Fibroblast of lung (primary cell): ENCODE measurements around the gene SLC39A7. TPM values are rescaled to one million over a fixed set of nuclear protein-coding genes. Genes with fewer than 3 reads are reported as not detected.

Experiments used
- DNase-seq, 2 donors: peaks; one replicate each; pipeline versions ENCODE4 v3.0.0 to v3.0.0-alpha.2; 2010; ENCODE audit warnings: low read depth in 2 of 2
- H2AFZ ChIP-seq: 2 replicates; pipeline ENCODE4 v1.5.1; 2012; ENCODE audit warnings: low read length, control low read depth, inconsistent platforms
- H3K27ac ChIP-seq: 2 replicates; pipeline ENCODE4 v1.5.1; 2011; ENCODE audit warnings: low read length, control low read depth; ENCODE audit not compliant: insufficient read depth
- H3K27me3 ChIP-seq: 2 replicates; pipeline ENCODE4 v1.5.1; 2011; ENCODE audit warnings: mild to moderate bottlenecking, low read length; ENCODE audit not compliant: control insufficient read depth, insufficient read depth
- H3K36me3 ChIP-seq: 2 replicates; pipeline ENCODE4 v1.5.1; 2011; ENCODE audit warnings: low read length; ENCODE audit not compliant: control insufficient read depth, insufficient read depth
- H3K4me1 ChIP-seq: 2 replicates; pipeline ENCODE4 v1.5.1; 2011; ENCODE audit warnings: low read length; ENCODE audit not compliant: control insufficient read depth, insufficient read depth; ENCODE audit errors: extremely low read depth
- H3K4me2 ChIP-seq: 2 replicates; pipeline ENCODE4 v1.5.1; 2011; ENCODE audit warnings: low read length, control low read depth; ENCODE audit not compliant: insufficient read depth; ENCODE audit errors: extremely low read depth
- H3K4me3 ChIP-seq, 4 experiments: fragments of 200-600 bp in 1 of 4; sonication (generic) in 1 of 4; replicated peaks in 1 of 4; 2 replicates each; pipeline ENCODE4 v1.5.1; 2011 to 2016; ENCODE audit warnings: low read length in 4 of 4, low read depth in 3 of 4, mild to moderate bottlenecking in 3 of 4, control low read depth in 2 of 4, inconsistent platforms in 1 of 4, mixed read lengths in 1 of 4; ENCODE audit not compliant: insufficient read depth in 1 of 4; ENCODE audit errors: control extremely low read depth in 1 of 4
- H3K79me2 ChIP-seq: 2 replicates; pipeline ENCODE4 v1.5.1; 2012; ENCODE audit warnings: mild to moderate bottlenecking, low read length, inconsistent platforms; ENCODE audit not compliant: control insufficient read depth, insufficient read depth
- H3K9ac ChIP-seq: 2 replicates; pipeline ENCODE4 v1.5.1; 2011; ENCODE audit warnings: mild to moderate bottlenecking, low read length, control low read depth; ENCODE audit not compliant: insufficient read depth
- H3K9me3 ChIP-seq: 2 replicates; pipeline ENCODE4 v1.5.1; 2012; ENCODE audit warnings: low read depth, low read length; ENCODE audit not compliant: control insufficient read depth, insufficient read depth
- H4K20me1 ChIP-seq: 2 replicates; pipeline ENCODE4 v1.5.1; 2011; ENCODE audit warnings: low read length; ENCODE audit not compliant: control insufficient read depth, insufficient read depth; ENCODE audit errors: extremely low read depth
- EZH2 ChIP-seq: IDR thresholded peaks from 2 replicates; pipeline ENCODE4 v1.5.1; 2012; ENCODE audit warnings: low read length, control low read depth, mild to moderate bottlenecking; ENCODE audit errors: missing control alignments
- polyA plus RNA-seq, 2 donors: library from polyadenylated mRNA; depleted of rRNA in 1 of 2; stranded (reverse) in 1 of 2; unstranded in 1 of 2; fragments of >200 nt; gene quantifications; 2 replicates each; pipeline ENCODE4 v1.2.1, GENCODE V29; 2011 to 2012; ENCODE audit warnings: missing spikeins in 1 of 2
- total RNA-seq: library from RNA; depleted of rRNA; stranded (reverse); fragments of >200 nt; gene quantifications from 2 replicates; pipeline ENCODE4 v1.2.1, GENCODE V29; 2014
- TF ChIP-seq, protein P1 (sequence below), 2 donors: IDR thresholded peaks in 1 of 2; conservative IDR thresholded peaks in 1 of 2; 1 replicate in 1 of 2; 2 replicates in 1 of 2; pipeline ENCODE4 v1.5.1; 2011 to 2012; ENCODE audit warnings: low read length in 2 of 2, control low read depth in 1 of 2, inconsistent platforms in 1 of 2, low read depth in 1 of 2, mild to moderate bottlenecking in 1 of 2

Gene SLC39A7
- total and polyA plus RNA-seq, 2 donors (not counting 1 experiment from before 2014, with no cell fraction given): 112 to 160 TPM

DNA sequence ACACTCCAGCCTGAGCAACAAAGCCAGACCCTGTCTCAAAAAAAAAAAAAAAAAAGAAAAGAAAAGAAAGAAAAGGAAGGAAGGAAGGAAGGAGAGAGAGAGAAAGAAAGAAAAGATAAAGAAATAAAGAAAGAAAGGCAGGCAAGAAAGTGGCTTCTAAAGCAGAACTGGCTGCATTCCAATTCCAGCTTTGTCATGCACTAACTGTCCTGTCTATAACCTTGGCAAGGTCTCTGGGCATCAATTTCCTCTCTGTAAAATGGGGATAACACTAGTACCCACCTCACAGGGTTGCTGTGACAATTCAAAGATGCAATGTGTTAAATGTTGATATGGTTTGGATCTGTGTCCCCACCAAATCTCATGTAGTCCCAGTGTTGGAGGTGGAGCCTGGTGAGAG lies 35.7 kb downstream of the SLC39A7 start:
- no peak overlapping the region for H3K4me2 ChIP-seq
- H3K9ac ChIP-seq: no peak overlapping the region
- no peaks in the 10 kb centered on the region for H4K20me1 ChIP-seq
- H3K4me1 ChIP-seq: no peaks in the 10 kb centered on the region
- DNase-seq: no peak
- no peak for TF ChIP-seq EZH2
- TF ChIP-seq, protein P1, sequence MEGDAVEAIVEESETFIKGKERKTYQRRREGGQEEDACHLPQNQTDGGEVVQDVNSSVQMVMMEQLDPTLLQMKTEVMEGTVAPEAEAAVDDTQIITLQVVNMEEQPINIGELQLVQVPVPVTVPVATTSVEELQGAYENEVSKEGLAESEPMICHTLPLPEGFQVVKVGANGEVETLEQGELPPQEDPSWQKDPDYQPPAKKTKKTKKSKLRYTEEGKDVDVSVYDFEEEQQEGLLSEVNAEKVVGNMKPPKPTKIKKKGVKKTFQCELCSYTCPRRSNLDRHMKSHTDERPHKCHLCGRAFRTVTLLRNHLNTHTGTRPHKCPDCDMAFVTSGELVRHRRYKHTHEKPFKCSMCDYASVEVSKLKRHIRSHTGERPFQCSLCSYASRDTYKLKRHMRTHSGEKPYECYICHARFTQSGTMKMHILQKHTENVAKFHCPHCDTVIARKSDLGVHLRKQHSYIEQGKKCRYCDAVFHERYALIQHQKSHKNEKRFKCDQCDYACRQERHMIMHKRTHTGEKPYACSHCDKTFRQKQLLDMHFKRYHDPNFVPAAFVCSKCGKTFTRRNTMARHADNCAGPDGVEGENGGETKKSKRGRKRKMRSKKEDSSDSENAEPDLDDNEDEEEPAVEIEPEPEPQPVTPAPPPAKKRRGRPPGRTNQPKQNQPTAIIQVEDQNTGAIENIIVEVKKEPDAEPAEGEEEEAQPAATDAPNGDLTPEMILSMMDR (conservative IDR thresholded peaks at IDR 0.05 in 1 of 2, IDR thresholded peaks at IDR 0.05 in 1 of 2; ENCODE audit: low read depth in 1 of 2, low read length in 2 of 2): no peak
- no peak overlapping the region for H2AFZ ChIP-seq
- H3K79me2 ChIP-seq: no peaks in the 10 kb centered on the region
- H3K36me3 ChIP-seq: no peaks in the 10 kb centered on the region
- no peaks in the 10 kb centered on the region for H3K9me3 ChIP-seq
- no peak overlapping the region for H3K27ac ChIP-seq
- H3K27me3 ChIP-seq: peaks cover 22% of the 10 kb centered on the region
- H3K4me3 ChIP-seq: no peak overlapping the region

DNA sequence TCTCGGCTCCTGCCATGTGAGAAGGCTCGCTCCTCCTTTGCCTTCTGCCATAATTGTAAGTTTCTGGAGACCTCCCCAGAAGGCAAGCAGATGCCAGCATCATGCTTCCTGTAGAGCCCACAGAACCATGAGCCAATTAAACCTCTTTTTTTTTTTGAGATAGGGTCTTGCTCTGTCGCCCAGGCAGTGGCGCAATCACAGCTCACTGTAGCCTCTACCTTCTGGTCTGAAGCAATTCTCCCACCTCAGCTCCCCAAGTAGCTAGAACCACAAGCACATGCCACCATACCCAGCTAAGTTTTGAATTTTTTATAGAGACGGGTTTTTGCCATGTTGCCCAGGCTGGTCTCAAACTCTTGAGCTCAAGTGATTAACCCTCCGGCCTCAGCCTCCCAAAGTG lies 36.2 kb downstream of the SLC39A7 start:
- Histone ChIP-seq H3K4me3 (no peak overlapping the region), H4K20me1 (no peaks in the 10 kb centered on the region), H3K27ac (no peak overlapping the region), H3K36me3 (no peaks in the 10 kb centered on the region), H3K79me2 (no peaks in the 10 kb centered on the region), H2AFZ (no peak overlapping the region), H3K9ac (no peak overlapping the region), H3K9me3 (no peaks in the 10 kb centered on the region), H3K4me2 (no peak overlapping the region), H3K27me3 (peaks cover 21% of the 10 kb centered on the region), H3K4me1 (no peaks in the 10 kb centered on the region)
- no peak for DNase-seq
- TF ChIP-seq, protein P1 (conservative IDR thresholded peaks at IDR 0.05 in 1 of 2, IDR thresholded peaks at IDR 0.05 in 1 of 2; ENCODE audit: low read depth in 1 of 2, low read length in 2 of 2): no peak
- TF ChIP-seq EZH2: no peak

DNA sequence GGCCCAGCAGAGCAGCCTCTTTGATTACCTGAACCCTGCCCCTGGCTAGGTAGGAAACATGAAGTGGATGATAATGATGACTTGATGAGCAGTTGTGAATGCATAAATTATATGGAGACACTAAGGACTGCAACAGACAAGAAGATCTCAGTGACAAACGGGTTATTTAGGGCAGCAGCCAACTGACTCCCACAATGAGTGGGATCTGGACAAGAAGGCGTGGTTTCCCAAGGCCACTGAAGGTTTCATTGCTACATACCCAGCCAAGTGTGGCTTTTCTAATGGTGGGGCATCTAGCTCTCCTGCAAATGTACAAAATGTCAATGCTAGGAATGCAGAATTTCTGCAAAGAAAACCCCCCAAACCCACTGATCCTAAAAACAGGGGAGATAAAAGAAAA lies 37.1 kb downstream of the SLC39A7 start:
- DNase-seq: no peak
- Histone ChIP-seq H3K27me3 (peaks cover 17% of the 10 kb centered on the region), H3K27ac (no peak overlapping the region), H3K4me3 (no peak overlapping the region), H3K9ac (no peak overlapping the region), H3K9me3 (no peaks in the 10 kb centered on the region), H3K79me2 (no peaks in the 10 kb centered on the region), H3K4me1 (no peaks in the 10 kb centered on the region), H2AFZ (no peak overlapping the region), H3K4me2 (no peak overlapping the region), H3K36me3 (no peaks in the 10 kb centered on the region), H4K20me1 (no peaks in the 10 kb centered on the region)
- no peak for TF ChIP-seq EZH2
- TF ChIP-seq, protein P1 (conservative IDR thresholded peaks at IDR 0.05 in 1 of 2, IDR thresholded peaks at IDR 0.05 in 1 of 2; ENCODE audit: low read depth in 1 of 2, low read length in 2 of 2): no peak
